Kidney epithelial cell (primary cell): Measurements from ENCODE around the gene UMOD. TPM values are rescaled to one million over a fixed set of nuclear protein-coding genes. Genes with fewer than 3 reads are reported as not detected.

Experiments
- DNase-seq: peaks from one replicate; pipeline ENCODE4 v3.0.0-alpha.2; 2010; ENCODE audit warnings: low read depth
- H3K27me3 ChIP-seq: 2 replicates; pipeline ENCODE4 v1.6.0; 2011; ENCODE audit warnings: low read length; ENCODE audit not compliant: control insufficient read depth, insufficient read depth
- H3K36me3 ChIP-seq: 2 replicates; pipeline ENCODE4 v1.5.1; 2011; ENCODE audit warnings: low read length; ENCODE audit not compliant: control insufficient read depth, insufficient read depth
- H3K4me3 ChIP-seq: 2 replicates; pipeline ENCODE4 v1.5.1; 2011; ENCODE audit warnings: low read depth, mild to moderate bottlenecking, control low read depth, low read length
- CTCF ChIP-seq: IDR thresholded peaks from 2 replicates; pipeline ENCODE4 v1.5.1; 2011; ENCODE audit warnings: mild to moderate bottlenecking, moderate library complexity, low read length, control low read depth, inconsistent platforms; ENCODE audit not compliant: insufficient read depth, poor library complexity, severe bottlenecking
- total RNA-seq: library from RNA; depleted of rRNA; stranded (reverse); fragments of >200 nt; gene quantifications from 2 replicates; pipeline ENCODE4 v1.2.3, GENCODE V29; 2015

UMOD gene
- total RNA-seq, 1 donor from 2014 or later = not detected

GRCh38 chr16:20301840-20302239 is 50.7 kb downstream of the UMOD start:
- no peak overlapping the region for H3K4me3 ChIP-seq
- TF ChIP-seq CTCF = no peak
- H3K36me3 ChIP-seq = no peaks in the 10 kb centered on the region
- no peaks in the 10 kb centered on the region for H3K27me3 ChIP-seq
- no peak for DNase-seq

- Histone ChIP-seq H3K36me3 (no peaks in the 10 kb centered on the region), H3K27me3 (no peaks in the 10 kb centered on the region), H3K4me3 (no peak overlapping the region)
- DNase-seq = no peak
- peak; percentile 83 for TF ChIP-seq CTCF
Measured at GRCh38 chr16:20300312-20301097, 52.0 kb downstream of the UMOD start.

GRCh38 chr16:20298452-20298851 is 54.1 kb downstream of the UMOD start:
- Histone ChIP-seq H3K4me3 (no peak overlapping the region), H3K27me3 (no peaks in the 10 kb centered on the region)
- no peak for TF ChIP-seq CTCF

GRCh38 chr16:20291208-20292206 is 61.0 kb downstream of the UMOD start:
- H3K4me3 ChIP-seq = no peak overlapping the region
- H3K36me3 ChIP-seq = no peaks in the 10 kb centered on the region
- no peak for TF ChIP-seq CTCF
- H3K27me3 ChIP-seq = no peaks in the 10 kb centered on the region
- no peak for DNase-seq

More at GRCh38 chr16:20298452-20298851, 54.1 kb downstream of the UMOD start:
- H3K36me3 ChIP-seq = no peaks in the 10 kb centered on the region
- DNase-seq = no peak

- H3K27me3 ChIP-seq = no peaks in the 10 kb centered on the region
- no peak overlapping the region for H3K4me3 ChIP-seq
- no peak for DNase-seq
- H3K36me3 ChIP-seq = no peaks in the 10 kb centered on the region
- no peak for TF ChIP-seq CTCF
Measured at GRCh38 chr16:20289571-20289970, 62.9 kb downstream of the UMOD start.
